Posterior vena cava (tissue), 2 donors: ENCODE results near the gene RAB4B. TPM values are rescaled to one million over a fixed set of nuclear protein-coding genes. Genes with fewer than 3 reads are reported as not detected.
"Not testable (repeated sequence)": the region's sequence is repeated elsewhere in the genome, so short reads cannot be mapped to it uniquely, and the experiment has no call there.

Experiments used
- DNase-seq: peaks from one replicate; pipeline ENCODE4 v3.0.0-alpha.2; 2020; ENCODE audit warnings: low spot score
- intact Hi-C, 2 donors: fragments of 100-400 bp; cut with DNase I; formaldehyde crosslinking; loops; one replicate each; pipeline versions ENCODE4 v1.14.1 to v1.14.2; 2022 to 2023
- total RNA-seq, 2 donors: library from RNA; stranded (reverse); fragmentation: NEBNext Ultra II Directional; extraction: Animal tissue kit (Norgen Biotek cat#: 25700); gene quantifications; one replicate each; pipeline ENCODE4 v1.2.1, GENCODE V29; 2021
- donor health status: DM: yes; HTN: yes; CAD: no.
- donor health status: DM: yes; HTN: yes; CAD: no.

The RAB4B gene
- total RNA-seq, 2 donors from 2014 or later: 20.5 to 24.5 TPM

DNA sequence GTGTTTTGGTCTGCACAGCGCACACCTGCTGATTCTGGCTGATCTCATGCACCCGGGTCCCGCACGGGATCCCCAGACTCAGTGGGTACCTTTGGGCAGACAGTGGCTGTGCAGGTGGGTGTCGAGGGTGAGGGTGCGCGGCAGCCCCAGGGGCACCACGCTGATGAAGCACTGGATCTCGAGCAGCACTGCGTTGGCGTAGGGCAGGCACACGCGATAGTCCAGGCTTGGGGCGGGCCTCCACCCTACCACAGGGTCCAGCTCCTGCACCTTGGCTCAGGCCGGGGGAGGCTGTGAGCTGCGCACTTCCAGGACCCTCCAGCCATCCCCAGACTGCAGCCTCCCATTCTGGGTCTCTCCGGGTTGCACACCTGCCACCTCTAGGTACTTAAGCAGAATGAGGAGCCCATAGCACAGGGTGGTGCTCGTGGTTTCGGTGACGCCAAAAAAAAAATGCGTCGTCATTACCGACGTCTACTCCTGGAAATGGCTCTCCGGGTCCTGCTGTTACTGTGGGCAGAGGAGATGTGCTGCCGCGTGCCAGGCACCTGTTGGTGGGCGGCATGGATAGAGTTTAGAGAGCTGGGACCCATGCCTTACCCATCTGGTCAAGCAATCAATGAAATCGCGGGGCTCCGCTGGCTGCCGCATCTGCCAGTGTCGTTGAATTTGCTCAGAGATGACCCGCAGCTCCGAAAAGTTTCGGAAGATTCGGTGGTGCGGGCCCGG lies 31.5 kb downstream of the RAB4B start:
- no peak for DNase-seq
- intact Hi-C loops: loop anchor here (5.0 to 10.0 kb wide), 2 partner anchors 145 to 147 kb away; no protein-coding TSS in a partner anchor

- no peak for DNase-seq
- intact Hi-C loops: loop anchor here in 1 of 2 donors (5.0 kb wide), 1 partner anchor 148 kb away; no protein-coding TSS in a partner anchor
Measured at GRCh38 chr19:40810160-40810559, 32.1 kb downstream of the RAB4B start.

GRCh38 chr19:40810649-40811408 lies 32.8 kb downstream of the RAB4B start:
- intact Hi-C loops: loop anchor here in 1 of 2 donors (5.0 kb wide), 1 partner anchor 149 kb away; no protein-coding TSS in a partner anchor
- peak; percentile 96 for DNase-seq

DNA sequence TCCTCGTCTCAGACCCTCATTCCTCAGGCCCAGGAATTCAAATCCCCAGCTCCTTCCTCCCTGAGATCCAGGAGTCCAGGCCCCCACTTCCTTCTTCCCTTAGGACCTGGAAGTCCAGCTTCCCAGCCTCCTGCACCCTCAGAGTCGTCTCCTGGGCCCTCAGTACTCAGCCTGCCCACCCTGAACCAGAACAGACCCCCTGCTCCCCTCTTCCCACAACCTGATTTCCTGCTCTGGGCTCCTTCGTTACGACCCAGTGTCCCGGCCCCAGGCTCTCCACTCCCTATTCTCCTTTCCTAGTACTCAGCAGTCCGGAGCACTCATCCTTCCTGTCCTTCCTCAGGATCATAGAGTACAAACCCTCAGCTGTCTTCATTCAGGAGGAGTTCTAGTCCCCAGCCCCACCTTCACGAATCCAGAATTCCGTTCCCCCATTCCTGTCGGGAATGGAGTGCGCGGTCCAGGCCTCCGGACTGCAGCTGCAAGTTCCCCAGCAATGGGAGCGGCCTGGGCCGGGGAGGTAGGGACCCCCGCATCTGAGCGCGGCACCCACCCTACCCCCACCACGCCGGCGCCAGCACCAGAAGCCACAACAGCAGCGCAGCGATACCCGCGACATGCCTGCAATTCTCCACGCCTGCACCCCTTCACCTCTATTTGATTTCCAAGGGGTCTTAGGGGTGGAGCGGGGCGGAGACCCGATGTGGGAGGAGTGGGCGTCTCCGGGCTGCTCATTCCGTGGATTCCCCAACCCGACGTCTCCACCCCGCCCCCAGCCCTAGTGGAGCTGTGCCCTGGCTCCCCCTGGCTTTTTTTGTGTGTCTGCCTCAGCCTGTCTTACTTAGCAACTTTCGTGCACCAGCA lies 33.7 kb downstream of the RAB4B start:
- DNase-seq: no peak
- intact Hi-C loops: loop anchor here in 1 of 2 donors (5.0 kb wide), 1 partner anchor 149 kb away; no protein-coding TSS in a partner anchor

- intact Hi-C loops: loop anchor here in 1 of 2 donors (5.0 kb wide), 1 partner anchor 150 kb away; no protein-coding TSS in a partner anchor
- not testable (repeated sequence) for DNase-seq
Measured at GRCh38 chr19:40812571-40812970, 34.5 kb downstream of the RAB4B start.

DNA sequence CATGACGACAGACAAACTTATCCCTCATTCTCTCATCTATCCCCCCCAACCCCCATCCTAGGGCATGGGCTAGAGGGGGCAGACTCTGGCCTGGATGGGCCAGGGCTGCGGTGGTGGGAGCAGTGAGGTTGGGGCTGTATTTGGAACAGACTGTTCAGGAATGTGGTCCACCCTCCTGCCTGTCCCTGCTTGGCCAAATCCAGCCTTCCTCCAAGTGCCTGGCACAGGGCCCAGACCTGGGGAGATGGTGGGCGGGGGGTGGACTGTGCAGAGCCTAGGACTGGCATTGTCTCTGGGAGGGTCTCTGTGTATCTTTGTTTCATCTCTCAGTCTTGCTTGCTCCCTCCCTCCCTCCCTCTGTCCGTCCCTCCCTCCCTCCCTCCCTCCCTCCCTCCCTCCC lies 35.1 kb downstream of the RAB4B start:
- intact Hi-C loops: loop anchor here (1.0 to 5.0 kb wide), 2 partner anchors 70 to 151 kb away; no protein-coding TSS in a partner anchor
- DNase-seq: no peak

DNA sequence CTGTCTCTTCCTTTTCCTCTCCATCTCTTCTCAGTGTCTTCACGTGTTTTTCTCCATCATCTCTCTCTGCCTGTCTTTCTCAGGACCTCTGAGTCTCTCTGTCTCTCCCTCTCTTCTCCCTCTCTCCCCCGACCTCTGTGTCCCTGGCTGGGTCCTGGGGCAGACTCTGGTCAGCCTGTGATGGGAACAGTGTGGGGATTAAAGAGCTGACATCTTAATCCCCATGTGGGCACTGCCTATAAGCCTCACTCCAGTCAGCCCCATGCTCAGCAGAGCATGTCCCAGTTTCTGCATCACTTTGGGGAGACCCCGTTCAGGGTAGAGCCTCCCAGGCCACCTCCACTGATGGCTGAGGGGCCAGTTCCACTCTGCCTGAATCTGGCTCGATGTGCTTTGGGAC lies 37.2 kb downstream of the RAB4B start:
- no peak for DNase-seq
- intact Hi-C loops: no loop called here

DNA sequence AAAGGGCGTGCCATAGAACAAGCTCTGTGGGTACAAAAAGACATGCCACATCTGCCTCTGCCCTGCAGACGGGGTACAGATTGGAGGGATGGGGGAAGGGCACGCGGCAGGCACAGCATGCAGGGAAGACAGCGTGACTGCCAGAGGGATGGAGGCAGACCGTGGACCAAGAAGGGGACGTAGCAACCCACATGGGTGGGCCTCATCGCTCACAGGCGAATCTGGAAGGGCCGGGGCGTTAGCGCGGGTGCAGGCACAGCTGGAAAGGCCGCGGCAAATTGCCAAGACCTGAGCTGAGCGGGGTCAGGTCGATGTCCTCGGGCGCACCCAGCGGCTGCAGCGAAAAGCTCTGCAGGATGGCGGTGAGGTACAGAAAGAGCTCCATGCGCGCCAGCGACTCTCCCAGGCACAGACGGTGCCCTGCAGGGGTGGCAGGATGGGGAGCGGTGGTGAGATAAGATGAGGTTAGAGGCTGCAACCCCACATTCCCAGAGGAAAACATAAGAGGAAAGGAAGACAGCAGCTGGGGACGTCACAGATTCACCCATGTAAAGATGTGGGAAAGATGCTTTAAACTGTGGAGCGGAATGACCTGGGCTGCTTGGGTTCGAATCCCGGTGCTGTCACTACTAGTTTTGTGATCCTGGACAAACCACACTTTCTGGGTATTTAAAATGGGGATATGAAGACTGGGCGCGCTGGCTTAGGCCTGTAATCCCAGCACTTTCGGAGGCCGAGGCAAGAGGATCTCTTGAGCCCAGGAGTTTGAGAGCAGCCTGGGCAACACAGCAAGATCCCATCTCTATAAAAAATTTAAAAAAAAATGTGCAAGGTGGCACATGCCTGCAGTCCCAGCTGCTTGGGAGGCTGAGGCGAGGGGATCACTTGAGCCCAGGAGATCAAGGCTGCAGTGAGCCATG lies 40.7 kb downstream of the RAB4B start:
- DNase-seq: peak; percentile 94
- intact Hi-C loops: not testable (repeated sequence)

- DNase-seq, intact Hi-C loops: not testable (repeated sequence)
Measured at GRCh38 chr19:40819479-40820234, 41.6 kb downstream of the RAB4B start.

GRCh38 chr19:40822161-40822560 lies 44.1 kb downstream of the RAB4B start:
- DNase-seq: no peak
- intact Hi-C loops: no loop called here

DNA sequence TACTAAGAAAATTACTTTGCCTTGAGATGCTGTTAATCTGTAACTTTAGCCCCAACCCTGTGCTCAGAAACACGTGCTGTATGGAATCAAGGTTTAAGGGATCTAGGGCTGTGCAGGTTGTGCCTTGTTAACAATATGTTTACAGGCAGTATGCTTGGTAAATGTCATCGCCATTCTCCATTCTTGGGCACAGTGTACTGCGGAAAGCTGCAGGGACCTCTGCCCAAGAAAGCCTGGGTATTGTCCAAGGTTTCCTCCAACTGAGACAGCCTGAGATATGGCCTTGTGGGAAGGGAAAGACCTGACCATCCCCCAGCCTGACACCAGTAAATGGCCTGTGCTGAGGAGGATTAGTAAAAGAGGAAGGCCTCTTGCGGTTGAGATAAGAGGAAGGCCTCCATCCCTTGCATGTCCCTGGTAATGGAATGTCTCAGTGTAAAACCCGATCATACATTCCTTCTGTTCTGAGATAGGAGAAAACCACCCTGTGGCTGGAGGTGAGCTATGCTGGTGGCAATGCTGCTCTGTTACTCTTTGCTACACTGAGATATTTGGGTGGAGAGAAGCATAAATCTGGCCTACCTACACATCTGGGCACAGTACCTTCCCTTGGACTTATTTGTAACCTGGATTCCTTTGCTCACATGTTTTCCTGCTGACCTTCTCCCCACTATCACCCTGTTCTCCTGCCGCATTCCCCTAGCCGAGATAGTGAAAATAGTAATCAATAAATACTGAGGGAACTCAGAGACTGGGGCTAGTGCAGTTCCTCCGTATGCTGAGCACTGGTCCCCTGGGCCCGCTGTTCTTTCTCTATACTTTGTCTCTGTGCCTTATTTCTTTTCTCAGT lies 44.9 kb downstream of the RAB4B start:
- intact Hi-C loops, DNase-seq: not testable (repeated sequence)

GRCh38 chr19:40824916-40825315 lies 46.9 kb downstream of the RAB4B start:
- intact Hi-C loops, DNase-seq: not testable (repeated sequence)

- DNase-seq, intact Hi-C loops: not testable (repeated sequence)
Measured at GRCh38 chr19:40825460-40826095, 47.5 kb downstream of the RAB4B start.

- intact Hi-C loops, DNase-seq: not testable (repeated sequence)
Measured at GRCh38 chr19:40826312-40826698, 48.3 kb downstream of the RAB4B start.

- intact Hi-C loops, DNase-seq: not testable (repeated sequence)
Measured at GRCh38 chr19:40826699-40827385, 48.8 kb downstream of the RAB4B start.
